ENCODE measurements around the gene SPPL3.
"Not testable (repeated sequence)": the region's sequence is repeated elsewhere in the genome, so short reads cannot be mapped to it uniquely, and the experiment has no call there.

Gene SPPL3, protein sequence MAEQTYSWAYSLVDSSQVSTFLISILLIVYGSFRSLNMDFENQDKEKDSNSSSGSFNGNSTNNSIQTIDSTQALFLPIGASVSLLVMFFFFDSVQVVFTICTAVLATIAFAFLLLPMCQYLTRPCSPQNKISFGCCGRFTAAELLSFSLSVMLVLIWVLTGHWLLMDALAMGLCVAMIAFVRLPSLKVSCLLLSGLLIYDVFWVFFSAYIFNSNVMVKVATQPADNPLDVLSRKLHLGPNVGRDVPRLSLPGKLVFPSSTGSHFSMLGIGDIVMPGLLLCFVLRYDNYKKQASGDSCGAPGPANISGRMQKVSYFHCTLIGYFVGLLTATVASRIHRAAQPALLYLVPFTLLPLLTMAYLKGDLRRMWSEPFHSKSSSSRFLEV

DNA sequence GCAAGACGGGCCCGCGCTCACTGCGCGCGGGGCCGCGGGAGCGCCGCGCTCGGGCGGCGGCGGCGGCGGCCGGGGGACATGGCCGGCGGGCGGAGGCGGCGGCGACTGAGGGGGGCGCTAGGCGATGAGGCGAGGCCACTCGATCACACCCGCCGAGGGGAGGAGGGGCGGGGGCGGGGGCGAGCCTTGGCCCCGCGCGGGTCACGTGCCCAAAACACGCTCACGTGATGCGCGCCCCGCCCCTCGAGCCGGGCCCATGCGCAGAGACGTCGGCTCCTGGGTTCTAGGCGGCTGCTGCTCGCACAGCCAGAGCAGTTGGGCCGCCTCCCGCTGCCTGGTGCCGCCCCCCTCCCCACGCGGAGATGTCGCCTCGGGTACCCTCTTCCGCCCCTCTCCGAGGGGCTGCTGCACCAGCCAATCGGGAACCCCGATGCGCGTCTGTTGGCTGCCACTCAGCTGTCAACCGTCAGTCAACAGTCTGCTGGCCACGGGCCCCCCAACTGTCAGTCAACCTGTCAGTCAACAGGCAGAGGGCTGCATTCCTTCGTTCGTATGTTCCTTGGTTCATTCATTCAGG is at the start of gene SPPL3:
SPPL3 (minus strand) TSS at position 162 of the 577 bp plus-strand sequence. CDS start 491 bp downstream, outside the sequence.
- peak; percentile 62 for DNase-seq (ENCODE audit: low read depth, low spot score)

DNA sequence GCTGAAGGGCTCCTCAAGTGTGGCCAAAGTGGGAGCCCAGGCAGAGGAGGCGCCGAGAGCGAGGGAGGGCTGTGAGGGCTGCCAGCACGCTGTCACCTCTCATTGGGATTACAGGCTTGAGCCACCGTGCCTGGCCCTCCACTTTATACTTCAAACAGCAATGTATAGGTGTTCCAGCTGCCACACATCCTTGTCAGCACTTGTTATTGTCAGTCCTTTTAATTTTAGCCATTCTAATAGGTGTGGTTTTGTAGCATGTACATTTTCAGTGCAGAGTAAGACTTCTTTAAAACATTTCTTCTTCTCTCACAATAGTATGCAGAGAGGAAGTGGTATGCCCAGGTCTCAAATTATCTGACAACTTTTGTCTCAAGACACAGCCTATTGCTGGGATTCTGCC is 46.6 kb upstream of the SPPL3 start:
- DNase-seq (ENCODE audit: low read depth, low spot score): no peak

DNA sequence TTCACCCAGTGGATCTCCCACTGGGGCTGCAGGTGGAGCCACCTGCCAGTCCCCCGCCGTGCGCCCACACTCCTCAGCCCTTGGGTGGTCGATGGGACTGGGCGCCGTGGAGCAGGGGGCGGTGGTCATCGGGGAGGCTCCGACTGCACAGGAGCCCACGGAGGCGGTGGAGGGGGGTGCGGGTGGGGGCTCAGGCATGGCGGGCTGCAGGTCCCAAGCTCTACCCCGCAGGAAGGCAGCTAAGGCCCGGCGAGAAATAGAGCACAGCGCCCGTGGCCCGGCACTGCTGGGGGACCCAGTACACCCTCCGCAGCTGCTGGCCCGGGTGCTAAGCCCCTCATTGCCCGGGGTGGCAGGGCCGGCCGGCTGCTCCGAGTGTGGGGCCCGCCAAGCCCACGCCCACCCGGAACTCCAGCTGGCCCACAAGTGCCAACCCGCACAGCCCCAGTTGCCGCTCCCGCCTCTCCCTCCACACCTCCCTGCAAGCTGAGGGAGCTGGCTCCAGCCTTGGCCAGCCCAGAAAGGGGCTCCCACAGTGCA is 46.2 kb upstream of the SPPL3 start:
- not testable (repeated sequence) for DNase-seq (ENCODE audit: low read depth, low spot score)

DNA sequence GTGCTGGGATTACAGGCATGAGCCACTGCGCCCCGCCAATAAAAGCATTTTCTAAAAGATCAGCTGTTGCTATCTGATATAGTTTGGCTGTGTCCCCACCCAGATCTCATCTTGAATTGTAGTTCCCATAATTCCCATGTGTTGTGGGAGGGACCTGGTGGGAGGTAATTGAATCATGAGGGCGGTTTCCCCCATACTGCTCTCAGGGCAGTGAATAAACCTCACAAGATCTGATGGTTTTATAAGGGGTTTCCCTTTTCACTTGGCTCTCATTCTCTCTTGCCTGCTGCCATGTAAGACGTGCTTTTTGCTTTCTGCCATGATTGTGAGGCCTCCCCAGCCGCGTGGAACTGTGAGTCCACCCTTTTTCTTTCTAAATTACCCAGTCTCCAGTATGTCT is 41.4 kb upstream of the SPPL3 start:
- not testable (repeated sequence) for DNase-seq (ENCODE audit: low read depth, low spot score)

DNA sequence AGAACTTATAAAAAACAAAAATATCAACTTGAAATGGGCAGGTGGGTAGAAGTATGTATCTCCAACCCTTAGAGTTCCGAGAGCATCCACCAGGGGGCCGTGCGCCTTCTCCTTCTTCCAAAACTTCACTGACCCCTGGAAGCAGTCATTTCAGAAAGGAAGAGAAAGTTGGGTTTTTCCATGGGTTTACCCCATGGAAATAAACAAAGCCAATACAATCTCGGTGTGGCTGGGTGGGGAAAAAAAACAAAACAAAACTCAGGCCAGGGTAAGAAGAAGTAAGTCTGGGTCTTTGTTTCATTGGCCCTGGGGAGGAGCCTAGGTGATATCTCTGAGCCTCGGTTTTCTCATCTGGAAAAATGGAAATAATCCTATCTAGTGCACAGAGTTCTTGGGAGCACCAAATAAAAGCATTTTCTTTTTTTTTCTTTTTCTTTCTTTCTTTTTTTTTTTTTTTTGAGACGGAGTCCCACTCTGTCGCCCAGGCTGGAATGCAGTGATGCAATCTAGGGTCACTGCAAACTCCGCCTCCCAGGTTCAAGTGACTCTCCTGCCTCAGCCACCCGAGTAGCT is 40.6 kb upstream of the SPPL3 start:
- DNase-seq (ENCODE audit: low read depth, low spot score): peak; percentile 15

DNA sequence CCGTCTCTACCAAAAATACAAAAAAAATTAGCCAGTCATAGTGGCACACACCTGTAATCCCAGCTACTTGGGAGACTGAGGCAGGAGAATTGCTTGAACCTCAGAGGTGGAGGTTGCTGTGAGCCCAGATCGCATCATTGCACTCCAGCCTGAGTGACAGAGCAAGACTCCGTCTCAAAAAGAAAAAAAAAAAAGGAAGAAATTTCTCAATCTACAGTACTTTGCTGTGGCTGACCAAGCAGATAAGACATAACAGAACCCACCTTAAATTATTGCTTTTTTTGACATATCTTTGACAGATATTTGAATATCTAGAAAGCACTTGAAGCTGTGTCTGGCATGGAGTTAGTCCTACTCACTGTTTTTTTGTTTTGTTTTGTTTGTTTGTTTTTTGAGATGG is 39.3 kb upstream of the SPPL3 start:
- no peak for DNase-seq (ENCODE audit: low read depth, low spot score)

DNA sequence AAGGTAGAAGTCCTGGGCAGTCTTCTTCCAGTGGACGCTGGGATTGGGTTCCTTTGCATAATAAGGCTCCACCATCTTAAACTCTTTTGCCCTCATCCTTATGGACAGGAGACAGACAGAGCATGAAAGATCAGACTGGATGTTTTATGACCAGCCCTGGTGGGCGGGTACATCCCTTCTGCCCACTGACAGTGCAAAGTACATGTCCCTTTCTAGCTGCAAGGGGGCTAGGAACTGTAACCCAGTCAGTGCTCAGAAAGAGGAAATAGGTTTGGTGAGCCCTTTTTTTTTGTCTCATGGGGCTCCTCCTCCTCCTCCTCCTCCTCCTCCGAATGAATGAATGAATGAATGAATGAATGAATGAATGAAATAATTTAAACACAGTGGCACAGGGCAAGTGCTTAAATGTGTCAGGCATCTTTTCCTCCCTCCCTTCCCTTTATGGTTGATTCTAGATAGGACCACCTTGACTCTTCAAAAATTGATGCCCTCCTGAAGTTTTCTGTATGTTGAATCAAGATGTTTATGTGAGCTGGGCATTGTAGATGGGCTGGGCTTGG is 37.8 kb upstream of the SPPL3 start:
- DNase-seq (ENCODE audit: low read depth, low spot score): no peak

DNA sequence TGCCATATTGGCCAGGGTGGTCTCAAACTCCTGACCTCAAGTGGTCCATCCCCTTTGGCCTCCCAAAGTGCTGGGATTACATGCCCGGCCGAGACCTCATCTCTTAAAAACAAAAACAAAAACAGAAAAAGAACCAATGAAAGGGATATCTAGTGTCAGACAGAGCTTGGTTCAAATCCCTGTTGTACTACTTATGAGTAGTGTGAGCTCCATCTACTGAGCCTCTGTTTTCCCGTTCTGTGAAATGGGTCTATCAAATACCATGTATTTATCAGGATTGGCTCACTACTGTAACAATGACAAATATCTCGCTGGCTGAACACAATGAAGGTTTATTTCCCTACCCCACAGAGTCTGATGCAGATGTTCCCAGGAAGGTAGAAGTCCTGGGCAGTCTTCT is 37.3 kb upstream of the SPPL3 start:
- no peak for DNase-seq (ENCODE audit: low read depth, low spot score)

DNA sequence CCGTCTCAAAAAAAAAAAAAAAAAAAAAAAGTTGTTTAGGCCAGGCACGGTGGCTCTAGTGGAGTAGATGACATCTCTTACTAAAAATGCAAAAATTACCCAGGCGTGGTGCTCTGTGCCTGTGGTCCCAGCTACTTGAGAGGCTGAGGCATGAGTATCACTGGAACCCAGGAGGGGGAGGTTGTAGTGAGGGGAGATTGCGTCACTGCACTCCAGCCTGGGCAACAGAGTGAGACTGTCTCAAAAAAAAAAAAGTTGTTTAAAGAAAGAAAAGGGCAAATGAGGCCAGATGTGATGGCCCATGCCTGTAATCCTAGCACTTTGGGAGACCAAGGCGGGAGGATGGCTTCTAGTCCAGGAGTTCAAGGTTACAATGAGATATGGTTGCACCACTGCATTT is 36.6 kb upstream of the SPPL3 start:
- DNase-seq (ENCODE audit: low read depth, low spot score): no peak

DNA sequence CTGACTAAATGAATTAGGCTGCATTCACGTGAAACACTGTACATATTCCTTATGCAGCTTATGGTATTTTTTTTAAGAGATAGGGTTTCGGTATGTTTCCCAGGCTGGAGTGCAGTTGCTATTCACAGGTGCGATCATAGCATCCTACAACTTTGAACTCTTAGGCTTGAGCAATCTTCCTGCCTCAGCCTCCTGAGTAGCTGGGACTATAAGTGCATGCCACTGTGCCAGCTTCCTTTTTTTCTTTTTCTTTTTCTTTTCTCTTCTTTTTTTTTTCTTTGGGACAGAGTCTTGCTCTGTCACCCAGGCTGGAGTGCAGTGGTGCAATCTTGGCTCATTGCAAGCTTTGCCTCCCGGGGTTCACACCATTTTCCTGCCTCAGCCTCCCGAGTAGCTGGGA is 35.8 kb upstream of the SPPL3 start:
- no peak for DNase-seq (ENCODE audit: low read depth, low spot score)

DNA sequence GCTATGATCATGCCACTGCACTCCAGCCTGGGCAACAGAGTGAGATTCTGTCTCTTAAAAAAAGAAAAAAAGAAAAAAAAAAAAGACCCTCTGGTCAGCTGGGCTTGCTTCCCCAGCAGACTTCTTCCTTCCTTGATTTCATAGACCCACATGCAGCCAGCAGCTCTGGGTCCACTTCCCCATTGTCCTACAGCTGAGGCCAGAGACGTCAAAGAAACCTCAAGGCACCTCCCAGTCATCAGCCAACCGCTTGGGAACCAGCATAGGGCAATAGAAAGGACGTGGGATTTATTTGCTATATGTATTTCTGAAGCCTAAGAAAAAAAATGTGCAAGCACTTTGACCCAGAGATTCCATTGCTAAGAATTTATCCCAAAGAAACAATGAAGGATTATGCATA is 35.4 kb upstream of the SPPL3 start:
- DNase-seq (ENCODE audit: low read depth, low spot score): no peak

DNA sequence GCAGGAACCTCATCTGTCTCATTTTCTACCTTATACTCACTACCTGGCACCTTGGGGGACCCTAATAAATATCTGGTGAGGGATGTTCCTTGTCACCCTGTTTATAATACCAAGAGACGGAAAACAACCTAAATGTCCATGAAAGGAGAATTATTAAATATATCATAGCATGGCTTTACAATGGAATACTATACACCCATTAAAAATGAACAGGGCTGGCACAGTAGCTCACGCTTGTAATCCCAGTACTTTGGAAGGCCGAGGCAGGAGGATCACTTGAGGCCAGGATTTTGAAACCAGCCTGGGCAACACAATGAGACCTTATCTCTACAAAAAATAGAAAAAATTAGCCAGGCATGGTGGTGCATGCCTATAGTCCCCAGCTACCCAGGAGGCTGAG is 34.3 kb upstream of the SPPL3 start:
- no peak for DNase-seq (ENCODE audit: low read depth, low spot score)

DNA sequence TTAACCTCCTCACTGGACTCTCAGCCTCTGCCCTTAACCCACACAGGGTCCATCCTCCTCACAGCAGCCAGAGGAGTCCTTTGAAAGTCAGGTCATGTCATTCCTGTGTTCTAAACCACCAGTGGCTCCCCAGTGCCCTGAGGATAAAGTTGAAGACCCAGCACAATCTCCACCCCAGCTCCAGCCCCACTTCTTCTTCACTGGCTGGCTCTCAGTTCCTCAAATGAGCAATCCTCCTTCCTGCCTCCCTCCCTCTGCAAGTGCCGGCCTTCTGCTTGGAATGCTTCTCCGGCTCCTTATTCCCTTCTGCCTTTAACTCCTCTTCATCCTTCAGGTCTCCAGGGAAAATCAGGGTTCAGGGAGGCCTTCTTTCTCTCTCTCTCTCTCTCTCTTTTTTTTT is 32.0 kb upstream of the SPPL3 start:
- DNase-seq (ENCODE audit: low read depth, low spot score): no peak

DNA sequence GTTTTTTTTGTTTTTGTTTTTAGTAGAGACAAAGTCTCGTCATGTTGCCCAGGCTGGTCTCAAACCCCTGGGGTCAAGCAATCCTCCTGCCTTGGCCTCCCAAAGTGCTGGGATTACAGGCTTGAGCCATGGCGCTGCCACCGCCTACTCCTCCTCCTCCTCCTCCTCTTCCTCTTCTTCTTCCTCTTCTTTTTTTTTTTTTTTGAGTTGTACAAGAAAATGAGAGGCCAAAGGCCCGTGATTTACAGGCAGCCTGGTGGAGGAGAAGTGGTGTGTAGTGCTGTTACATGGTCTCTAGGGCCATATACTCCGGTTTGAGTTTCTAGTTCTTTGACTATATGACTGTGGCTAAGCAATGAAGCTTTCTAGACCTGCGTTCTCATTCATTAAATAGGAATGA is 29.6 kb upstream of the SPPL3 start:
- no peak for DNase-seq (ENCODE audit: low read depth, low spot score)

DNA sequence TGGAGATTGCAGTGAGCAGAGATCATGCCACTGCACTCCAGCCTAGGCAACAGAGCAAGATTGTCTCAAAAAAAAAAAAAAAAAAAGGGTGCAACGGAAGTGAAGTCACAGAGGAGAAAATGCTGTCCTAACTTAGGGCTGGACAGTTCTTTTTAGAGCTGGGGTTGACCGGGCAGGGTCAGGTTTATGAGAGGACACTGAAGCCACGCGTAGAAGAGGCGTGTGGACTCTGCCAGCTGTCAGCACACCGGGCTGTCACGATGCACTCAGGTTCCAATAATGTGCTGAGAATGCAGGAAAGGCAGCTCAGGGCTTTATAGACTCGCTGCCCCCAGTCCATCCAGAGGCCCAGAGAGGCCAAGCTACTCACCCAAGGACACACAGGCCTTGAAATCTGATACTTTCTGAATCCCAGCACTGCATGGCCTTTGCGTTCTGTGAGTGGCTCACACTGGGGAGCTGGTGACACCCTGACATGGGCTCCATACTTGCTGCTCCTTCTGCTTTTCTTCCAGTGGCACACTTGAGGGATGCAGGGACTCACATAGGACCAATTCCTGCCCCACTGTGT is 28.9 kb upstream of the SPPL3 start:
- no peak for DNase-seq (ENCODE audit: low read depth, low spot score)

DNA sequence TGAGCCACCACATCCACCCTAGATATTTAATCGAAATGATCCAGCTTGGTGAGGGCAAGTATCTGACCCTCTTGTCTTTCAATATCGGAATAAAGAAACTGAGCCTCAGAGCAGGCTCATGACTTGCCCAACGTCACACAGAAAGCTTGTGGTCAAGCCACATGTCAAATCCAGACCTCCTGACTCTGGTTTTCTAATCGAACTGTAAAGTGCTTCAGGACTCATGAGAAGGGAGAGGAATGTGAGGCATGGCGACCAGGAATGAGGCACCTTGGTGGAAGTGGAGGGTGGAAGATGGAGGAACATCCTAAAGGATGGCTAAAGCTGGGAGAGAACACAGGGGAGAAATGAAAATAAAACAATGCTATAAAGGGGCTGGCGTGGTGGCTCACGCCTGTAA is 27.9 kb upstream of the SPPL3 start:
- DNase-seq (ENCODE audit: low read depth, low spot score): no peak

DNA sequence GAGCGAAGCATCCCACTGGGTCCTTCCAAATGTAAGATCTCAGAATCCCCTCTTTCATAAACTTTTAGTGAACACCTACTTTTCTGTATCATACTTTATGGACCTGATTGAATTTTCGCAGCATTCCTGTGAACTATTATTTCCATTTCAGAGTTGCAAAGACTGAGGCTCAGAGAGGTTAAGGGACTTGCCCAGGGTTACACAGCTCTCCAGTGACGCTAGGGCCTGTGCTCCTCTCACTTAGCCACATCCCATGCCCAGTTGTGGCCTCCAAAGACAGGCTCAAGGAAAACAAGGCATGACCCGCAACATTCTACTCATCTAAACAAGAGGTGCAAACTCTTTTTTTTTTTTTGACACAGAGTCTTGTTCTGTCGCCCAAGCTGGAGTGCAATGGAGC is 25.9 kb upstream of the SPPL3 start:
- no peak for DNase-seq (ENCODE audit: low read depth, low spot score)

DNA sequence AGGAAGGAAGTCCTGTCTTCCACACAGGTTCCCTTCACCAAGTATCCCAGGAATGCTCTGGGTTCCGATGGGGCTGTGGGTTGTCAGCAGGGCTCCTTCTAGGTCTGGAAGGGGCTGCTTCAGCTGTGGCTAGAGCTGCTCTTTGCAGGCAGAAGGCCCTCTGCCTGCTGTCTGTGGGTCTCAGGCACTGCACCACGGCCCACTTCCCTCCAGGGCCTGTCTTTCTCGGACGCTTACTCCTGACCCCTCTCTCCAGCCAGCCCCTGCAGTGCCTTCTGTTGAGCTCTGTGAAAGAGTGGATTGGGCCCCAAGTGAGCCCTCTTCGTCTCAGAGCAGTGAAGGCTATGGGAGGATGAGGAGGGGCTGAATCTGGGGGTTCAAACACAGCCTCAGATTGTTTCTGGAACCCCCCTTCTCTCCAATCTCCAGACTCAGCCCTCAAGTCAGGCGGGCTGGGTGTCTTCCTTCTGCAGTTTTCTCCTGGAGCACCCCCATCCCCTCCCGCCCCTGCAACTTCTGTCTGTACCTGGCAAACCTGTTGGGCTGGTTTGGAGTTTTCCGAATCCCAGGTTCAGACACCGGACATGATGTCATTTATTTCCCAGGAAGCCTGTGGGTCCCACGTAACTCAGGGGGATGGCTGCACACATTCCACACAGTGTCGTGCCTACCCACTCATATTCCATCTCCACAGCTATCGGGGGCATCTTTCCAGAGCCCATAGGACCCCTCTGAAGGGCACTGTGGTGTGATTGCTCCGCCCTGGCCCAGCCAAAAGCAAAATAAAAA is 24.9 kb upstream of the SPPL3 start:
- DNase-seq (ENCODE audit: low read depth, low spot score): no peak

DNA sequence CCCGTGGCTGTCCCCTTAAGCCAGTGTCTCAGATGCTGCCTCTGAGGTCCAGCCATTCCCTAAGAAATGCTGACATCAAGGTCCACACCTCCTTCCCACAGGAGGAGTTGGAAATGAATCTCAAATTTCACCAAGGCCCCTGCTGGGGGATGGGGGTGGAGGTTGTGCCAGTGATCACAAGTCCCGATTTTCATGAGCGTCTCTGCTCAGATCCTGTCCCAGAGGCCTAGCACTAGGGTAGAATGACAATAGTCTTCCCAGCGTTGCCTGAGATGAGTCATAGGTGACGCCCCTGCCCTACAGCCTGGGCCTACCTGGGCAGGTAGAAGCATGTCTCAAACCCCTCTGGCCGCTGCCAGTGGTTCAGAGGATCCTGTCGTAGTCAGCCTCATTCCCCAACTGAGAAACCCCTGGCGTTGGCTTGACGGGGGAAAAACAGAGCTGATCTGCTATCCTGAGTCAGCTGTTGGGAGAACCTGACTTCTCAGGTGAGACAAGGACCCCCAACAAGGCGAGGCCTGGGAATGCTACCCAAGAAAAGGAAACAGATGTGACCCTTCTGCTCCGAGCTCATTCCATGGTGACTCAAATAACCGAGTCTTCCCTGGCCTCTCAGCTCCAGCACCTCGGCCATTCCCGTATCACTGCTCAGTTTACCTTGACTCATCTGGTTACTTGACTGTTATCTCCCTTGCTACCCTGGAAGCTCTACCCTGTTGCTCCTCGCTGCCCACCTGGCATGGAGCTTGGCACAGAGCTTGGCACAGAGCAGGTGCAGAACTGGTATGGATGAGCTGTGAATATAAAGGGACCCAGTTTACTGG is 21.8 kb upstream of the SPPL3 start:
- DNase-seq (ENCODE audit: low read depth, low spot score): no peak

DNA sequence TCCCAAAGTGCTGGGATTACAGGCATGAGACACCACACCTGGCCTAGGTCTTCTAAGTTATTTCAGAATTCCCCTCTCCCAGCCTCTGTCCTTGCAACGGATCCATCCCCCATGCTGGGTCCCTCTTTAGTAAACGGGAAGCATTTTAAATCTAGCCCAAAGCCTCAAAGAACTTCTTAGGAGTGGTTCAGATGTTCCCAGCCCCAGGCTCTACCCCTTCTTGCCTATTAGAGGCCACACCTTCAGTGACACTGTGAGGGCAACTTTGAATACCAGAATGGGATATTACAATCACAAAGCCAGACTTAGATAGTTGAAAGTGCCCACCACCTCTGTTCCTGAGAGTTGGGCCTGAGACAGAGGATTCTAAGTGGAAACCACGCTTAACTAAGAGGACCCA is 18.1 kb upstream of the SPPL3 start:
- no peak for DNase-seq (ENCODE audit: low read depth, low spot score)

DNA sequence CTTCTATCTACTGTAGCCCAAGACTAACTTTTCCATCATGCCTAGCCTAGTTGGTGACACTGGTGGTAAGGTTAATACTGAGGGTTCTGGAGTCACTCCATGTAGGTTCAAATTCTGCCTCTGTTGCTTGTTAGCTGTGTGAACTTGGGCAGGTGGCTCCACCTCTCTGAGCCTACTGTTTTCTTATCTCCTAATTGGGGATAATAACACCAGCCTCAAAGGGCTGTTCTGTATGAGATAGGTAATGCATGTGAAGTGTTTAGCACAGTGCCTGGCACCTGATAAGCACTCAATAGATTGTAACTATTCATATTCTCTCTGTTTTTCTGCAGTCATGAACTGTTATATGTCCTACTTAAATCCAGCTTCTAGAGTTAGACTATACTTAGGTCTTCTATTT is 17.5 kb upstream of the SPPL3 start:
- no peak for DNase-seq (ENCODE audit: low read depth, low spot score)

All from smooth muscle cell of the brain vasculature (primary cell).